ENCODE measurements around the gene CNTNAP2. TPM values are rescaled to one million over a fixed set of nuclear protein-coding genes. Genes with fewer than 3 reads are reported as not detected.

CNTNAP2 gene
- polyA plus RNA-seq, 1 experiment, result not detected

GRCh38 chr7:146393346-146393745, 276.7 kb downstream of the CNTNAP2 start:
- H3K27me3 ChIP-seq (ENCODE audit: control insufficient read depth, insufficient read depth, low read length), result no peaks in the 10 kb centered on the region
- no peak for TF ChIP-seq CTCF (IDR thresholded peaks at IDR 0.05; ENCODE audit: insufficient read depth, low read depth, low read length)
- H3K4me3 ChIP-seq (ENCODE audit: low read depth, low read length), result no peak overlapping the region
- ChIA-PET POLR2A (no interaction called here), CTCF (interaction anchor here (0.7 kb wide), 1 partner anchor 1080 kb away, joined by 3 read pairs; no protein-coding TSS in a partner anchor)
- no peaks in the 10 kb centered on the region for H3K36me3 ChIP-seq (ENCODE audit: control insufficient read depth, insufficient read depth, low read length)
- DNase-seq (ENCODE audit: low read depth), result no peak

GRCh38 chr7:146397141-146397540, 280.5 kb downstream of the CNTNAP2 start:
- ChIA-PET POLR2A (no interaction called here), CTCF (no interaction called here)
- Histone ChIP-seq H3K27me3 (ENCODE audit: control insufficient read depth, insufficient read depth, low read length) (no peaks in the 10 kb centered on the region), H3K4me3 (ENCODE audit: low read depth, low read length) (no peak overlapping the region), H3K36me3 (ENCODE audit: control insufficient read depth, insufficient read depth, low read length) (no peaks in the 10 kb centered on the region)
- TF ChIP-seq CTCF (IDR thresholded peaks at IDR 0.05; ENCODE audit: insufficient read depth, low read depth, low read length), result no peak
- no peak for DNase-seq (ENCODE audit: low read depth)

GRCh38 chr7:146401939-146402338, 285.3 kb downstream of the CNTNAP2 start:
- ChIA-PET CTCF (interaction anchor here (1.0 kb wide), 1 partner anchor 1734 kb away, joined by 3 read pairs; no protein-coding TSS in a partner anchor), POLR2A (no interaction called here)

GRCh38 chr7:146405737-146406136, 289.1 kb downstream of the CNTNAP2 start:
- Histone ChIP-seq H3K4me3 (ENCODE audit: low read depth, low read length) (no peak overlapping the region), H3K36me3 (ENCODE audit: control insufficient read depth, insufficient read depth, low read length) (no peaks in the 10 kb centered on the region), H3K27me3 (ENCODE audit: control insufficient read depth, insufficient read depth, low read length) (no peaks in the 10 kb centered on the region)
- no peak for DNase-seq (ENCODE audit: low read depth)
- ChIA-PET CTCF (no interaction called here), POLR2A (no interaction called here)
- no peak for TF ChIP-seq CTCF (IDR thresholded peaks at IDR 0.05; ENCODE audit: insufficient read depth, low read depth, low read length)

More at GRCh38 chr7:146401939-146402338, 285.3 kb downstream of the CNTNAP2 start:
- no peak overlapping the region for H3K4me3 ChIP-seq (ENCODE audit: low read depth, low read length)
- H3K27me3 ChIP-seq (ENCODE audit: control insufficient read depth, insufficient read depth, low read length), result no peaks in the 10 kb centered on the region
- no peaks in the 10 kb centered on the region for H3K36me3 ChIP-seq (ENCODE audit: control insufficient read depth, insufficient read depth, low read length)
- no peak for TF ChIP-seq CTCF (IDR thresholded peaks at IDR 0.05; ENCODE audit: insufficient read depth, low read depth, low read length)
- DNase-seq (ENCODE audit: low read depth), result no peak

- ChIA-PET POLR2A (no interaction called here), CTCF (interaction anchor here (0.7 kb wide), 1 partner anchor 30 kb away, joined by 5 read pairs; no protein-coding TSS in a partner anchor)
Observed at GRCh38 chr7:146411975-146412374, 295.4 kb downstream of the CNTNAP2 start.

More at GRCh38 chr7:146411975-146412374, 295.4 kb downstream of the CNTNAP2 start:
- no peak for DNase-seq (ENCODE audit: low read depth)
- TF ChIP-seq CTCF (IDR thresholded peaks at IDR 0.05; ENCODE audit: insufficient read depth, low read depth, low read length), result no peak
- no peak overlapping the region for H3K4me3 ChIP-seq (ENCODE audit: low read depth, low read length)
- H3K27me3 ChIP-seq (ENCODE audit: control insufficient read depth, insufficient read depth, low read length), result no peaks in the 10 kb centered on the region
- no peaks in the 10 kb centered on the region for H3K36me3 ChIP-seq (ENCODE audit: control insufficient read depth, insufficient read depth, low read length)

Measured in BJ (cell line).